ENCODE results near the gene HPCAL1.

The HPCAL1 gene

GRCh38 chr2:10340593-10340975, 37.9 kb downstream of the HPCAL1 start:
- no peak overlapping the region for H2AFZ ChIP-seq (ENCODE audit: low read depth, low read length, severe bottlenecking)
- H3K27ac ChIP-seq (ENCODE audit: low read depth, low read length) = no peak overlapping the region
- no peaks in the 10 kb centered on the region for H3K9me2 ChIP-seq (replicated peaks; ENCODE audit: insufficient read depth, low read length)
- no peaks in the 10 kb centered on the region for H4K20me1 ChIP-seq (ENCODE audit: low read depth, low read length)
- H3K79me2 ChIP-seq (ENCODE audit: insufficient read depth, low read length) = no peaks in the 10 kb centered on the region
- H3K4me3 ChIP-seq (ENCODE audit: insufficient read depth, low read length, poor library complexity, severe bottlenecking) = no peak overlapping the region
- H3K27me3 ChIP-seq (ENCODE audit: low read length) = no peaks in the 10 kb centered on the region
- no peak overlapping the region for H3K9ac ChIP-seq (ENCODE audit: low read length)
- no peak for TF ChIP-seq EZH2phosphoT487 (conservative IDR thresholded peaks at IDR 0.05; ENCODE audit: low read length)
- no peak for TF ChIP-seq CTCF (IDR thresholded peaks at IDR 0.05; ENCODE audit: insufficient read depth, low read length, poor library complexity, severe bottlenecking)
- H3K9me3 ChIP-seq (ENCODE audit: insufficient read depth, low read length) = no peaks in the 10 kb centered on the region
- no peak overlapping the region for H3K4me2 ChIP-seq (ENCODE audit: low read depth, low read length, poor library complexity, severe bottlenecking)
- H3K36me3 ChIP-seq (ENCODE audit: low read length) = no peaks in the 10 kb centered on the region
- no peaks in the 10 kb centered on the region for H3F3A ChIP-seq (ENCODE audit: insufficient read depth)

- Histone ChIP-seq H3K9me2 (replicated peaks; ENCODE audit: insufficient read depth, low read length) (no peaks in the 10 kb centered on the region), H3K9ac (ENCODE audit: low read length) (no peak overlapping the region), H4K20me1 (ENCODE audit: low read depth, low read length) (no peaks in the 10 kb centered on the region), H3K4me2 (ENCODE audit: low read depth, low read length, poor library complexity, severe bottlenecking) (no peak overlapping the region), H3K27ac (ENCODE audit: low read depth, low read length) (no peak overlapping the region), H3K79me2 (ENCODE audit: insufficient read depth, low read length) (no peaks in the 10 kb centered on the region), H3K4me3 (ENCODE audit: insufficient read depth, low read length, poor library complexity, severe bottlenecking) (no peak overlapping the region), H3K9me3 (ENCODE audit: insufficient read depth, low read length) (no peaks in the 10 kb centered on the region), H2AFZ (ENCODE audit: low read depth, low read length, severe bottlenecking) (no peak overlapping the region), H3K36me3 (ENCODE audit: low read length) (no peaks in the 10 kb centered on the region), H3F3A (ENCODE audit: insufficient read depth) (no peaks in the 10 kb centered on the region), H3K27me3 (ENCODE audit: low read length) (no peaks in the 10 kb centered on the region)
- TF ChIP-seq EZH2phosphoT487 (conservative IDR thresholded peaks at IDR 0.05; ENCODE audit: low read length) (no peak), CTCF (IDR thresholded peaks at IDR 0.05; ENCODE audit: insufficient read depth, low read length, poor library complexity, severe bottlenecking) (no peak)
Observed at GRCh38 chr2:10341193-10341592, 38.5 kb downstream of the HPCAL1 start.

GRCh38 chr2:10342245-10342951, 39.7 kb downstream of the HPCAL1 start:
- no peaks in the 10 kb centered on the region for H3K36me3 ChIP-seq (ENCODE audit: low read length)
- no peaks in the 10 kb centered on the region for H3K79me2 ChIP-seq (ENCODE audit: insufficient read depth, low read length)
- H3K4me3 ChIP-seq (ENCODE audit: insufficient read depth, low read length, poor library complexity, severe bottlenecking) = no peak overlapping the region
- no peak overlapping the region for H3K9ac ChIP-seq (ENCODE audit: low read length)
- H3F3A ChIP-seq (ENCODE audit: insufficient read depth) = no peaks in the 10 kb centered on the region
- H3K4me2 ChIP-seq (ENCODE audit: low read depth, low read length, poor library complexity, severe bottlenecking) = no peak overlapping the region
- H2AFZ ChIP-seq (ENCODE audit: low read depth, low read length, severe bottlenecking) = no peak overlapping the region
- TF ChIP-seq EZH2phosphoT487 (conservative IDR thresholded peaks at IDR 0.05; ENCODE audit: low read length) = no peak
- no peak for TF ChIP-seq CTCF (IDR thresholded peaks at IDR 0.05; ENCODE audit: insufficient read depth, low read length, poor library complexity, severe bottlenecking)
- no peaks in the 10 kb centered on the region for H4K20me1 ChIP-seq (ENCODE audit: low read depth, low read length)
- H3K27me3 ChIP-seq (ENCODE audit: low read length) = no peaks in the 10 kb centered on the region
- no peak overlapping the region for H3K27ac ChIP-seq (ENCODE audit: low read depth, low read length)
- no peaks in the 10 kb centered on the region for H3K9me2 ChIP-seq (replicated peaks; ENCODE audit: insufficient read depth, low read length)
- no peaks in the 10 kb centered on the region for H3K9me3 ChIP-seq (ENCODE audit: insufficient read depth, low read length)

Measured in SU-DHL-6 (cell line).